ENCODE measurements around the gene CCDC82.

DNA sequence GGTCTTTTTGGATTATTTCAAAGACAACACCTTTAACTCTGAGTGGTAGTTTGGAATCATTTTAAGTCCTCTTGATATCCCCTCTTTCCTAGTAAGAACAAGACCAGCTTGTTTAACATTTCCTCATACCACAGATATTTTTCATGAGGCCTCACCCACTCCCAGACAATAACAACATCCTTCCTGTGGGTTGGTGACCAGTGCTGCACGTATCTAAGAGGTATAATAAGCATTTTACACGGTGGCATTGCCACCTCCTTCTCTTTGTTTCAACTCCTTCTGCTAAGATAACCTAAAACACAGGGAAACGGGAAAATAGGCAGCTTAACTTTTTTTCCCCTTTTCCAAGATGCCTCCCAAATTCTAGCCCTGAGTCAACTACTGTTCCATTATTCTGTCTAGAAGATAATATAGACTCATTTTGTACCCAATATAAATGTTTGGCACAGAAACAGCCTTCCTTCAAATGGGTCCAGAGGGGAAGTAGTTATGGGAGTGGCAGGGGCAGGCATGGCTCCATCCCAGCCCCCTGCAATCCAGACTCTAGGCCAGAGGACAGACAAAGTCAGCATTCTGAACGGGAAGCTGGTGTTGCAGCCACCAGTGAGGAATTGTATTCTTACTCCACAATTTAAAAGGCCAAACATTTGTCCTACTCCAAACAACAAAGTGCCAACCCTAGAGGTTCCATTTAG lies 75.2 kb downstream of the CCDC82 start:
- TF ChIP-seq, protein P1, sequence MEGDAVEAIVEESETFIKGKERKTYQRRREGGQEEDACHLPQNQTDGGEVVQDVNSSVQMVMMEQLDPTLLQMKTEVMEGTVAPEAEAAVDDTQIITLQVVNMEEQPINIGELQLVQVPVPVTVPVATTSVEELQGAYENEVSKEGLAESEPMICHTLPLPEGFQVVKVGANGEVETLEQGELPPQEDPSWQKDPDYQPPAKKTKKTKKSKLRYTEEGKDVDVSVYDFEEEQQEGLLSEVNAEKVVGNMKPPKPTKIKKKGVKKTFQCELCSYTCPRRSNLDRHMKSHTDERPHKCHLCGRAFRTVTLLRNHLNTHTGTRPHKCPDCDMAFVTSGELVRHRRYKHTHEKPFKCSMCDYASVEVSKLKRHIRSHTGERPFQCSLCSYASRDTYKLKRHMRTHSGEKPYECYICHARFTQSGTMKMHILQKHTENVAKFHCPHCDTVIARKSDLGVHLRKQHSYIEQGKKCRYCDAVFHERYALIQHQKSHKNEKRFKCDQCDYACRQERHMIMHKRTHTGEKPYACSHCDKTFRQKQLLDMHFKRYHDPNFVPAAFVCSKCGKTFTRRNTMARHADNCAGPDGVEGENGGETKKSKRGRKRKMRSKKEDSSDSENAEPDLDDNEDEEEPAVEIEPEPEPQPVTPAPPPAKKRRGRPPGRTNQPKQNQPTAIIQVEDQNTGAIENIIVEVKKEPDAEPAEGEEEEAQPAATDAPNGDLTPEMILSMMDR (conservative IDR thresholded peaks at IDR 0.05; ENCODE audit: low read length): no peak
- no peak for TF ChIP-seq EZH2phosphoT487 (IDR thresholded peaks at IDR 0.05; ENCODE audit: borderline replicate concordance, low read depth, low read length)
